ENCODE data around the gene IL17RD.

DNA sequence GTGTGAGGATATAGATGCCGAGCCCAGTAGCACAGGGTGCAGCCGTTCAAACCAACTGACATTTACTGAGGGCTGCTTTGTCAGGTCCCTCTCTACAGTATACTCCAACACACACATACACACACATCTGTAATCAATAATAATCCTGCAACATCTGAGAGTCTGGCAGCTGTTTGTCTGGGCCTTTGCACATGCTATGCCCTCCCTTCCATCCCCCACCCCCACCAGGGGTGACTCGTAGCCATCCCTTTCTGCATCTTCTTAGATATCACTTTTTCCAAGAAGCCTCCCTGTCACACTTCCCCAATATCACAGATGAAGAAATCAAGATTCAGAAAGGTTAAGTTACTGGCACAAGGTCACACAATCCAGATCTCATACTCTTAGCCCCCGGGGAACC is 91.0 kb downstream of the IL17RD start:
- TF ChIP-seq POLR3A (IDR thresholded peaks at IDR 0.05; ENCODE audit: borderline replicate concordance, extremely low read depth, insufficient read depth, insufficient read length) (no peak), POLR2AphosphoS5 (IDR thresholded peaks at IDR 0.05; ENCODE audit: control insufficient read depth, insufficient read depth, low read depth, low read length) (no peak), NBN (IDR thresholded peaks at IDR 0.05; ENCODE audit: low read depth) (no peak)
- TF ChIP-seq, protein P1, sequence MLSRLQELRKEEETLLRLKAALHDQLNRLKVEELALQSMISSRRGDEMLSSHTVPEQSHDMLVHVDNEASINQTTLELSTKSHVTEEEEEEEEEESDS (CRISPR knock-in tag; IDR thresholded peaks at IDR 0.05): no peak

Measured in K562 (cell line).